ENCODE measurements around the gene HOXC11.

- TF ChIP-seq CTCF (conservative IDR thresholded peaks at IDR 0.05 in 1 of 2, IDR thresholded peaks at IDR 0.05 in 1 of 2; ENCODE audit: extremely low read depth in 1 of 2, insufficient read depth in 1 of 2, low read depth in 1 of 2, low read length in 2 of 2), result no peak
- TF ChIP-seq EZH2 (IDR thresholded peaks at IDR 0.05; ENCODE audit: borderline replicate concordance, low read length), result no peak
Observed at GRCh38 chr12:53959314-53959713, 13.6 kb upstream of the HOXC11 start.
